ENCODE measurements around the gene UBL4B.

UBL4B gene

GRCh38 chr1:110085671-110086070 lies 26.6 kb upstream of the UBL4B start:
- no peak for DNase-seq

- no peak for DNase-seq
These were observed 25.3 kb upstream of the UBL4B start for GRCh38 chr1:110086961-110087360.

- DNase-seq: no peak
These were observed 24.2 kb upstream of the UBL4B start for GRCh38 chr1:110087812-110088738.

GRCh38 chr1:110088739-110089316 lies 23.4 kb upstream of the UBL4B start:
- DNase-seq: no peak

GRCh38 chr1:110089561-110090275 lies 22.5 kb upstream of the UBL4B start:
- no peak for DNase-seq

- no peak for DNase-seq
These were observed 20.9 kb upstream of the UBL4B start for GRCh38 chr1:110091381-110091780.

- DNase-seq: no peak
These were observed 20.5 kb upstream of the UBL4B start for GRCh38 chr1:110091791-110092190.

- DNase-seq: no peak
These were observed 19.3 kb upstream of the UBL4B start for GRCh38 chr1:110092991-110093390.

GRCh38 chr1:110094931-110095654 lies 17.1 kb upstream of the UBL4B start:
- no peak for DNase-seq

GRCh38 chr1:110097507-110098221 lies 14.6 kb upstream of the UBL4B start:
- no peak for DNase-seq

- no peak for DNase-seq
These were observed 13.8 kb upstream of the UBL4B start for GRCh38 chr1:110098222-110099026.

GRCh38 chr1:110100335-110100734 lies 11.9 kb upstream of the UBL4B start:
- no peak for DNase-seq

GRCh38 chr1:110102081-110102480 lies 10.2 kb upstream of the UBL4B start:
- no peak for DNase-seq

GRCh38 chr1:110106013-110106941 lies 6.0 kb upstream of the UBL4B start:
- peak; percentile 12 for DNase-seq

GRCh38 chr1:110107867-110108469 lies 4.3 kb upstream of the UBL4B start:
- no peak for DNase-seq

- no peak for DNase-seq
These were observed 1.2 kb upstream of the UBL4B start for GRCh38 chr1:110111081-110111480.

- DNase-seq: no peak
These were observed 413 bp downstream of the UBL4B start for GRCh38 chr1:110112656-110113055.

GRCh38 chr1:110113551-110113950 lies 1.3 kb downstream of the UBL4B start:
- no peak for DNase-seq

- DNase-seq: no peak
These were observed 1.9 kb downstream of the UBL4B start for GRCh38 chr1:110114173-110114572.

GRCh38 chr1:110114784-110115183 lies 2.5 kb downstream of the UBL4B start:
- DNase-seq: no peak

All from GF-D8 (cell line).